HUES48 (cell line): ENCODE measurements around the gene LATS2.
"Not testable (repeated sequence)": the region's sequence is repeated elsewhere in the genome, so short reads cannot be mapped to it uniquely, and the experiment has no call there.

Source experiments
- H3K27ac ChIP-seq: one replicate; pipeline ENCODE4 v1.7.0; 2013; ENCODE audit warnings: low read depth, low read length, inconsistent platforms
- H3K27me3 ChIP-seq: 2 replicates; pipeline ENCODE4 v1.6.1; 2013; ENCODE audit warnings: mild to moderate bottlenecking, low read length; ENCODE audit not compliant: control insufficient read depth, insufficient read depth
- H3K36me3 ChIP-seq: 2 replicates; pipeline ENCODE4 v1.6.1; 2013; ENCODE audit warnings: low read length; ENCODE audit not compliant: control insufficient read depth, insufficient read depth
- H3K4me1 ChIP-seq: 2 replicates; pipeline ENCODE4 v1.6.1; 2013; ENCODE audit warnings: mild to moderate bottlenecking, low read length; ENCODE audit not compliant: control insufficient read depth, insufficient read depth
- H3K4me3 ChIP-seq: 2 replicates; pipeline ENCODE4 v1.5.1; 2013; ENCODE audit warnings: mild to moderate bottlenecking, low read depth, low read length
- H3K9ac ChIP-seq: 2 replicates; pipeline ENCODE4 v1.6.1; 2013; ENCODE audit warnings: mild to moderate bottlenecking, low read depth, low read length, moderate library complexity
- H3K9me3 ChIP-seq: 2 replicates; pipeline ENCODE4 v1.6.1; 2013; ENCODE audit warnings: low read length; ENCODE audit not compliant: control insufficient read depth, insufficient read depth

LATS2 gene

GRCh38 chr13:20925395-20925790 is 136.0 kb downstream of the LATS2 start:
- not testable (repeated sequence) for H3K9me3 ChIP-seq, H3K9ac ChIP-seq, H3K4me3 ChIP-seq, H3K27ac ChIP-seq, H3K4me1 ChIP-seq, H3K27me3 ChIP-seq, H3K36me3 ChIP-seq

GRCh38 chr13:20924758-20925394 is 136.5 kb downstream of the LATS2 start:
- Histone ChIP-seq H3K9me3 (no peaks in the 10 kb centered on the region), H3K27me3 (no peaks in the 10 kb centered on the region), H3K4me1 (peaks cover 7% of the 10 kb centered on the region; the same call in 1 of the 2 replicates), H3K4me3 (no peak overlapping the region), H3K9ac (no peak overlapping the region), H3K27ac (no peak overlapping the region), H3K36me3 (no peaks in the 10 kb centered on the region)

GRCh38 chr13:20923272-20923671 is 138.1 kb downstream of the LATS2 start:
- Histone ChIP-seq H3K36me3 (no peaks in the 10 kb centered on the region), H3K9me3 (no peaks in the 10 kb centered on the region), H3K4me1 (peaks cover 7% of the 10 kb centered on the region; the same call in 1 of the 2 replicates), H3K27me3 (no peaks in the 10 kb centered on the region), H3K4me3 (no peak overlapping the region), H3K27ac (no peak overlapping the region), H3K9ac (no peak overlapping the region)
